Embryonic facial prominence (tissue), 1 donor: ENCODE measurements around the gene SLC7A5.
"Not testable (repeated sequence)": the region's sequence is repeated elsewhere in the genome, so short reads cannot be mapped to it uniquely, and the experiment has no call there.

Experiments used
- DNase-seq: peaks from one replicate; pipeline ENCODE4 v3.0.0-alpha.2; 2016; ENCODE audit errors: extremely low spot score

SLC7A5 gene

GRCh38 chr16:87869061-87869878, at the start of gene SLC7A5:
TSS of gene SLC7A5 (minus strand) at chr16:87869507. CDS start at chr16:87869422, 85 bp downstream.
- DNase-seq, result not testable (repeated sequence)

- no peak for DNase-seq
Measured at GRCh38 chr16:87918338-87918737, 49.0 kb upstream of the SLC7A5 start.

- no peak for DNase-seq
Measured at GRCh38 chr16:87917503-87917902, 48.2 kb upstream of the SLC7A5 start.

- DNase-seq, result no peak
Measured at GRCh38 chr16:87914812-87915211, 45.5 kb upstream of the SLC7A5 start.

- DNase-seq, result not testable (repeated sequence)
Measured at GRCh38 chr16:87914021-87914725, 44.9 kb upstream of the SLC7A5 start.

- DNase-seq, result not testable (repeated sequence)
Measured at GRCh38 chr16:87912691-87913090, 43.4 kb upstream of the SLC7A5 start.

GRCh38 chr16:87911106-87911763, 41.9 kb upstream of the SLC7A5 start:
- not testable (repeated sequence) for DNase-seq

GRCh38 chr16:87909203-87909935, 40.1 kb upstream of the SLC7A5 start:
- DNase-seq, result peak; percentile 14

- not testable (repeated sequence) for DNase-seq
Measured at GRCh38 chr16:87908101-87908500, 38.8 kb upstream of the SLC7A5 start.

GRCh38 chr16:87905521-87905920, 36.2 kb upstream of the SLC7A5 start:
- not testable (repeated sequence) for DNase-seq

GRCh38 chr16:87904963-87905362, 35.7 kb upstream of the SLC7A5 start:
- DNase-seq, result not testable (repeated sequence)

- DNase-seq, result not testable (repeated sequence)
Measured at GRCh38 chr16:87900489-87900888, 31.2 kb upstream of the SLC7A5 start.

- DNase-seq, result no peak
Measured at GRCh38 chr16:87897521-87898505, 28.5 kb upstream of the SLC7A5 start.

- DNase-seq, result not testable (repeated sequence)
Measured at GRCh38 chr16:87896924-87897520, 27.7 kb upstream of the SLC7A5 start.

GRCh38 chr16:87896176-87896890, 27.0 kb upstream of the SLC7A5 start:
- not testable (repeated sequence) for DNase-seq

- DNase-seq, result no peak
Measured at GRCh38 chr16:87895641-87896141, 26.4 kb upstream of the SLC7A5 start.

- not testable (repeated sequence) for DNase-seq
Measured at GRCh38 chr16:87894005-87894404, 24.7 kb upstream of the SLC7A5 start.

GRCh38 chr16:87891764-87892163, 22.5 kb upstream of the SLC7A5 start:
- no peak for DNase-seq

GRCh38 chr16:87889762-87890161, 20.5 kb upstream of the SLC7A5 start:
- DNase-seq, result not testable (repeated sequence)
